HG03378 (cell line): Measurements from ENCODE around the gene OLFM1.

Source experiments
- ATAC-seq: cut with Tn5 transposase; IDR thresholded peaks from one replicate; pipeline ENCODE4 v1.9.1; 2021; ENCODE audit warnings: mild to moderate bottlenecking, moderate library complexity; ENCODE audit not compliant: unreplicated experiment

Gene OLFM1

GRCh38 chr9:135129137-135129695, 41.7 kb downstream of the OLFM1 start:
- no peak for ATAC-seq

DNA sequence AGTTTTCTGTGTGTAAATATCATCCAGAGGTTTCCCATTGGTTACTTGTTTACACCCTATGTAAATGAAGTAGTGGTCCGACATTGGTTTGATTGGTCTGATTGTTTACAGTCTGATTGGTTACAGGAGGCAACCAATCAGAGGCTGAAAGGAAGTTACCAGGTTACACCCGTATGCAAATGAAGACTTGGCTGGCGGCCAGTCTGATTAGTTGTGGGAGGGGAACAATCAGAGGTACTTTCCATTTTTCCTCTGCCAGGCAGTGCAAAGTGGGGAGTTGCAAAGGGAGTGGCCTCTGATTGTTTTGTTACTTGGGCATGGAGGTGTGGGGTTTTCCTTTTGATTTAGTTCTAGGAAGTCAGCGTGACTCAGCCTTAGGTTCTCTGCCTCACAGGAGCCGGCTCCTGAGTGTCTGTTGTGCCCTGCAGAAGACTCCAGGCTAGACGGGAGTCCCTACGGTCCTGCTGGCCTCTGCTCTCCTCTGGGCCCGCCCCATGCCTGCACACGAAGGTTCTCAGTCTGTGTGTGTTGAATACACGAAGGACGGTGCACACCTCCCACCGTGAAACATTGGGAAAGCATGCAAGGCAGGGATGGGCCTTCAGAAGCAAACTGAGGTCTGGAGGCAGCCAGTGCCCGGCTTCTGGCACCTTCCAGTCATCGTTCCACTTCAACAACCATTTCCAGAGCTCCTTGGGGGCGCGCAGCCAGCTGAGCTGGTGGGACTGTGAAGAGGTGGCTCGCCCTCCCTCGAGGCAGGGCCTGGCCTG, 42.9 kb downstream of the OLFM1 start:
- ATAC-seq, result no peak

- ATAC-seq, result no peak
Observed at GRCh38 chr9:135131488-135131887, 44.0 kb downstream of the OLFM1 start.

DNA sequence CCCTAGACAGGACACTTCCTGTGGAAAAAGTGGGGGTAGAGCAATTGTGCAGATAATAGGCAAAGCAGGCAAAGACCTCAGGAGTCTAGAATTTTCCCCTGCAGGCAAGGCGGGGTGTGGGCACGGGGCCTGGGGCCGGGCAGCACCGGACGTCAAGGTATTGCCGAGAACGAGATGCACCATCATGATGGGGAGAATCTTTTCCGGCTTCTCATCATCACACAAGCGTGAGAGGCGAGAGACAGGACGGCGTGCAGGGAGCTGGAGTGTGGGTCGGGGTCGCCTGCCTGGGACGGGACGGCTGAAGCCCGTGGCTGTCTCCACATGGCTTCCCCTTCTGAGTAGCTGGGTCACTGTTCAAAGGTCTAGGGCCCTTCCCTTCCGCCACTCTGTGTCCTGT, 44.5 kb downstream of the OLFM1 start:
- no peak for ATAC-seq

DNA sequence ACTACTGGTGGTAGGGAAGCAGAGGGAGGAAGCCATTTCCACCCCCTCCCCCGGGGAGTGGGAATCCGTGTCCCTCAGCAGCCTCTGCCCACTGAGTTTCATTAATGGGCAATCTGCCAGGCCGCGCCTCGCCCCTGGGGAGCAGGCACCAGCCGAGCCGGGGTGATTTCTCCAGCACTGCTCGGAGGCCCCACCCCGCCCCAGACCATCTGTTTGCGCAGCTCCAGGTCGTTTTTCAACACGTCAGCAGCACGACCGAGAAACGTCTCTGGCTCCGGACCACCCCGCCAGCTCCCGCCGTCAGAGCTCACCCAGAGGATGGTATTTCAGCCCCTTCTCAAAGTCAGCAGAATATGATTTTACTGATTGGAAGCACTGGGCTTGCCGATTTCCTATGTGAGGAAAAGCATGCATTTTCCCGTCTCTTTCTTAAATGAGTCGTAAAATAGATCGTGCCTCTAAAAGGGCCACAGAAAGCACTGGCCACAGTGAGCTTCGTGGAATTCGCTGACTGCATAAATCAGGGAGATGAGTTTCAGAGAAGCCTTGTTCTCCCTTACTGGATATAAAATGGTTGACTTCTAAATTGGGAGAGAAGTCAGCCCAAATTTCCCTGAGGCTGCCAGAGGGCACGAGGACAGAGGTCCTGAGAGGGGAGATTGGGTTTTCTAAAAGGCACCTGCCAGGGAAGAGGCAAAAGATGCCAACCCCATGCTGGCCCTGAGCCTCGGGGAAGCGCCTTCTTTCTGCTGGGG, 47.0 kb downstream of the OLFM1 start:
- no peak for ATAC-seq

DNA sequence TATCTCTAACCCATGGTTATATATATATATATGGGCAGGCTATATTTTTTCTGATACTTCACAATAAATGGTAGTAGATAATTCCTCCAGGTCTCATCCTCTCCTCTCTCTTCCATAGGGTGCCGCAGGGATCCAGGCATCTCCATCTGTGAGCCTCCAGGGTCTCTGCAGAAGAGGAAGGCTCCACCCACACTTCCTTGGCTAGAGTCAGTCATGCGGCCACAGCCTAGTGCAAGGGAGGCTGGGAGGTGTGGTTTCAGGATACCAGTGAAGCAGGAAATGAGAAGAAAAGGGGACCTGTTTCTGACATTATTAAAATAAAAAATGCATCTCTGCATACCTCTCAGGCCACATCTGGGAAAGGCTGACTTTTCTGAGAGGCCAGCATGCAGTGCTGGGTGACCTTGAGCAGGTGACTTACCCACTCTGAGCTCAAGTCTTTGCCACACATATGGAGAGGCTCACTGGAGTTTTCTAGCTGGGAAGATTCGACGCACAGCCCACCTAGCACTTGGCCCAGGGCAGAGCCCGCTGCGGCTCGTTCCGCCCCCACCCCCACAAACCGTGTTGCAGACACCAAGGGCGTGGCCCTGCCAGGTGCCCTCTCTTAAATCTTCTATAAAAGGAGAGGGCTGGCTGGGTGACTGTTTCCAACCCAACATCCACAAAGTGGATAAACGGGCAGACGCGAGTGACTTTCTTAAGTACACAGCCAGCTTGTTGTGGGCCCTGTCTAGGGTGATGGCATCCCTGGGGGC, 47.9 kb downstream of the OLFM1 start:
- ATAC-seq, result no peak

- no peak for ATAC-seq
Observed at GRCh38 chr9:135135929-135136315, 48.5 kb downstream of the OLFM1 start.

DNA sequence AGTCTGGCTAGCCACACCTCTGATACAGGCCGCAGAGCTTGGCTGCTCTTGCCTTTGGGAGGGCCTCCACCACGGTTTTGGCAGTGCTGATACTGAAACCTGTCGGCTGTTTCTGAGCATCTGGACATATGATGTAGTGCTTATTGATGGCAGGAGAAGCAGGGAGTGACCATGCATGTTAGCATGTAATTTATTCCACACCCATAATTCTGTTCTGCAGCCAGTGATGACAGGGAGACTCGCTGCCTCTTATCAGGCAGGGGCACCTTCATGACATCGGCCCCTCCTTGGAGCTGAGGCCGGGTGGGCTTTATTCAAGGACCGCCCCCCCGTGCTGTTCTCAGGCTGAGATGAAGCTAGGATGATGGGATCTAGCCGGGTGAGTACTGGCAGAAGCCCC, 49.0 kb downstream of the OLFM1 start:
- no peak for ATAC-seq

DNA sequence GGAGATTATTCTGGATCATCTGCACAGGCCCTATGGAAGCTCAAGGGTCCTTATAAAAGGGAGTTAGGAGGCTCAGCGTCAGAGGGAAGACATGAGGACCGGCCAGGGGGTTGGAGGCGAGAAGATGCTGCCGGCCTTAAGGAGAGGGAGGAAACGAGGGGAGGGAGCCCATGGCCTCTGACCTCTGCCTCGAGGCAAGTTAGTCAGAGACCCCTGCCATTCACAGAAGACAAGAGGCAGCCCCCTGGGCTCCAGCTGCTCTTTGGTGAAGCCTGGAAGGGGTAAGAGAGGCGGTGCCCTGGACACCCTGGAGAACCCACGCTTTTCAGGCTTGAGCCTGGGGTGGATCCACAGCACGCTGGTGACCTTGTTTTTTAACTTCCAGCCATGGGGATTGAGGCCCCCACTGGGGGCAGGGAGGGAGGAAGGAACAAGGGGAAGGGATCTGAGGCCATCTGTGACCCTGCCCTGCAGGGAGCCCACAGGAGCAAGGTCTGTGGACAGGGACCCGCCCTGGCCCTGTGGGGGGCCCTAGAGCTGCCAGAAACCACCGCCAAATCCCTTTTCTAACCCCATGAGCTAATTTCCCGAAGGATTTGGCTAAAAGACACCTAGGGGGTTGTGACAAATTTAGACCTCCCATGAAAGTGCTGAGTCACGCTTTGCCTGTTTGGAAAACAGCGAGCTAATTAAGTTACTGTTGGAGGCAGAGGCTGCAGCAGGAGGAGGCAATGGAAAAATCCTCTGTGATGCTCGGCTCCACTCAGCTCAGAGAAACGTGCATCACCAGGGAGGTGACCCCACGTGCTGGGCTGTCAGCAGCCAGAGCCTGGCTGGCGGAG, 49.7 kb downstream of the OLFM1 start:
- no peak for ATAC-seq

DNA sequence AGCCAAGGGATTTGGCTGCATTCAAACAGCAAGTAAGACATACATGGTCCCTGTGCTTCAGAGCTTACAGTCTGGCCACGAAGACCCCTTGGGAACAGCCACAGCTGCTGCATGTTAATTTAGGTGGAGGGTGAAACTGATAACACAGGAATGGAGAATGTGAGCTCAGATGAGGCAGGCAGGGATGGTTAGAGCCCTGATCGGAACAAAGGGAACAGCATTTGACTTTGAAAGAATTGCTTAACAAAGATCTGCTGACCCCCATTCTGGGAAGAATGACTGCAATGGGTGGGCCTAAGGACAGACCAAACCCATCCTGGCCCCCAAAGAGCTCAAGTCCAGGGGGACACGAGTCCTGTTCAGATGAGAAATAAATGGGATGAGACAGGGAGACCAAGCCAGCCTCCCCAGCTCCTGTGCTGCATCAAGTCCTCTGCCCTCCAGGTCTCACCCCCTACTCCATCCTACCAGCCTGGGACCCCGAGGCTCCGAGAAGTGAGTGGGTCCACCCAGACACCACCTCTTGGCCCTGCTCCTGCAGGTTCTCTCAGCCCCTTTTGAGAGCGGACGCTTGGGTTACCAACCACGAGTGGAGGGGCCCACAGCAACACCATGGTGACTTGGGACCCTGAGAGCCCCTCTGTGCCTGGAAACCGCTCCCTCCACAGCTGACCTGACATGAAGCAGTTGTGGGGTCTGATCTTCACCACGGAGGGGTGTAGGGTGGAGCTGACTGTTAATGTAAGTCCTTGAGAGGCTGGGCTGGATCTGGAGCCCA, 50.8 kb downstream of the OLFM1 start:
- ATAC-seq, result no peak

DNA sequence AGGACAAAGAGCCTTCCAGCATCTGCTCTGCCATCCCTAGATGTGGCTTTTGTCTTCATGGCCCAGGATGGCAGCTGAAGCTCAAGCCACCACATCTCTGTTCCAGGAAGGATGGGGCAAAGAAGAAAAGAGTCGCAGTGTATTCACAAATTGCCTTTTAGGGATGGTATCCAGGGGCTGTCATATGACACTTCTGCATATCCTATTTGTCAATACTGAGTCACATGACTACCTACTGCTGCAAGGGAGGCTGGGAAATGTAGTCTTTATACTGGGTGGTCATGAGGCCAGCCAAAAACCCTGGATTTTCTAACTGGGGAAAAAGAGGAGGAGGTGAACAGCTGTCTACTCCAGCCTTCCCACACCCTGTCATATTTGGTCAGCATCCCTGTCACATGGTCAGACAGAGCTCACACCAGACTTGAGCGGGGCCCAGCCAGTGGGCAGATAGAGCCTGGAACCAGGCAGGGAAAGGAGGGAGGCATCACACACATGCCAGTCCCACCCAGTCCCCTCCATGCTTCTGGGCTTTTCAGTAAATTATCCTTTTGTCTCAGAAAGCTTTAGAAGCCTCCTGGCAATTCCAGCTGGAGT, 52.0 kb downstream of the OLFM1 start:
- ATAC-seq, result no peak

DNA sequence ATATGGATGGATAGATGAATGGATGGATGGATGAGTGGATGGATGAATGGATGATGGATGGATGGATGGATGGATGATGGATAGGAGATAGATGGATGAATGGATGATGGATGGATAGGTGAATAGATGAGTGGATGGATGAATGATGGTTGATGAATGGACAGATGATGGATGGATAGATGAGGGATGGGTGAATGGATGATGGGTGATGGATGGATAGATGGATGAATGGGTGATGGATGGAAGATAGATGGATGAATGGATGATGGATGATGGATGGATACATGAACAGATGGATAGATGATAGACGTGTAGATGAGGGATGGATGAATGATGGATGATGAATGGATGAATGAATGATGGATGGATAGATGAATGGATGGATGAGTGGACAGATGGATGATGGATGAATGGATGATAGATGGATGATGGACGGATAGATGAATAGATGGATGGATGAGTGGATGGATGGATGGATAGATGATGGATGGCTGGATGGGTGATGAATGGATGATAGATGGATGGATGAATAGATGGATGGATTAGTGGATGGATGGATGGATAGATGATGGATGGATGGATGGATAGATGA, 53.8 kb downstream of the OLFM1 start:
- ATAC-seq, result no peak

GRCh38 chr9:135144581-135145170, 57.2 kb downstream of the OLFM1 start:
- no peak for ATAC-seq

DNA sequence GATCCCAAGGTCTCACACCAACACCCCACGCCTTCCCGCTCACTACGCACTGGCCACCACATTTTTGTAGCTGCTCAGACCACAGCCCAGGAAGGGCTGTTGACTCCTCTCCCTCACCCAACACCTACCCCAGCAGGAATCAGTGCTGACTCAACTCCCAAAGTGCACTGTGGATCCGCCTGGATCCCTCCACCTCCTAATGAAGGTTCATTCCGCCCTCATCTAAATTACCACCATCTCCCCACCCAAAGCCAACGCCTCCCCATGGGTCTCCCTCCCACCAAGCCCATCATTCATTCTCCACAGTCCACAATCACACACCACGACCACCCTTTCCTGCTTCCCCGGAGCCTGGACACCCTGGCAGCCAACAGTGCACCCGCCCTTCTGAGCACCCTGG, 57.8 kb downstream of the OLFM1 start:
- ATAC-seq, result no peak

DNA sequence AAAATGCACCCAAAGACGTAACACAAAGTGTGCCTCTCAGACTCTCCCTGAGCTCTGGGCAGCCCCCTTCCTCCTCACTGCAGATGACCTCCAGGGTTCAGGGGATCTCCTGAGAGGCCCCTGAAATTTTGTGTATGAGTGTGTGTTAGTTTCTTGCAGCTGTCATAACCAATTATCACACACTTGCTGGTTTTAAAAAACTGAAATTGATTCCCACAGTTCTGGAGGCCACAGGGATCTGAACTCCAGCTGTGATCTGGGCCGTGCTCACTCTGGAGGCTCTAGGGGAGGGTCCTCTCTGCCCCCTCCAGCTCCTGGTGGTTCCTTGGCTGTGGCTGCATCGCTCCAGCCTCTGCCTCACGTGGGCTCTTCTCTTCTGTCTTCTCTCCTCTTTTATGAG, 58.8 kb downstream of the OLFM1 start:
- no peak for ATAC-seq

- ATAC-seq, result no peak
Observed at GRCh38 chr9:135146766-135147473, 59.5 kb downstream of the OLFM1 start.

DNA sequence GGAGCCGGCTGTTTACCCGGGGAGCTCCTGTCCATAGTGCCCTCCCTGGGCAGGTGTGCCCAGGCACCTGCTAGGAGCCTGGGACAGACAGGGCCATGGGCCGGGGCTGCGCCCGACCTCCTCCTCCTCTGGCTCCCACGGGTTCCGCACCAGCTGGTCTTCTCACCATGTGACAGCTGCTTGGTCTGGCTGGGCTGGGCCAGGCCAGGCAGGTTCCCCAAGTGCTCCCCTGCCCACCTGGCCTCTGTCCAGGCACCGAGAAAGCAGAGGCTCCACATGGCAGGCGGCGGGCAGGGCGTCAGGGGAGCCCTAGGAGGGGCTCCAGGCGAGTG, 60.0 kb downstream of the OLFM1 start:
- ATAC-seq, result no peak

DNA sequence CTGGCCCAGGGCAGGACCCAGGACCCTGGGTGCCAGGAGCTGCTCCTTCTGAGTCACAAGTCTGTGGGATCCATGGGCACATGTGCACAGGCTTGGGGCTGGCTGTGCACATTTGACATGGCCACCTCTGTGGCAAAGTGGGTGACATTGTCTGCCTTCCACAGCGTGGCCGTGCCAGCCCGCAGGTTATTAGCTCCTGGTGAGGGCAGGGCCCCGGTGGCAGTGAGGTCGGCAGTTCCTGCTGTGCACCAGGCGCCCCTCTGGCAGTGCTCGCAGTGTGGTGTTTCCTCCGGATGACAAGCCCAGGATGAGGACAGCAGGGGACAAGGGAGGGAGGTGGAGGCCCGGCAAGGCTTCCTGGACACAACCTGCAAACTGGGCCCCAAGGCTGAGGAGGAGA, 60.5 kb downstream of the OLFM1 start:
- ATAC-seq, result no peak
